IMR-90 (cell line): ENCODE results near the gene APP. TPM values are rescaled to one million over a fixed set of nuclear protein-coding genes. Genes with fewer than 3 reads are reported as not detected.

Source experiments
- ATAC-seq: fragments of 200-7000 bp; cut with Tn5 transposase; 2 replicates; pipeline ENCODE4 v1.9.1; 2020; ENCODE audit warnings: low read depth, mild to moderate bottlenecking, moderate library complexity
- BruUV-seq: library from RNA; stranded (reverse); fragments of 400-500 nt; replicated peaks from 2 replicates; lab custom pipeline; 2021; lab: Mats Ljungman, UMichigan
- CTCF ChIA-PET: fragments of 300-600 bp; formaldehyde crosslinking; extraction: SDS; loops from one replicate; lab custom pipeline; 2021; ENCODE audit warnings: antibody characterized with exemption; lab: Yijun Ruan, JAX
- POLR2A ChIA-PET: fragments of 300-600 bp; sonication (Branson Sonifier 250); formaldehyde crosslinking; loops from one replicate; lab custom pipeline; 2022; ENCODE audit warnings: antibody characterized with exemption; ENCODE audit not compliant: unreplicated experiment; lab: Charles Lee
- DNase-seq: peaks from one replicate; pipeline ENCODE4 v3.0.0; 2013
- H2AFZ ChIP-seq: replicated peaks from 2 replicates; pipeline ENCODE3; 2013; ENCODE audit warnings: low read length, mild to moderate bottlenecking; ENCODE audit not compliant: poor library complexity
- H2AK5ac ChIP-seq: 2 replicates; pipeline ENCODE4 v1.6.1; 2013; ENCODE audit warnings: low read depth, low read length, inconsistent platforms
- H2AK9ac ChIP-seq: replicated peaks from 2 replicates; pipeline ENCODE3; 2013; ENCODE audit warnings: mild to moderate bottlenecking, low read depth, low read length, moderate library complexity; ENCODE audit not compliant: poor library complexity
- H2BK120ac ChIP-seq: 2 replicates; pipeline ENCODE4 v1.6.1; 2013; ENCODE audit warnings: low read depth, low read length, inconsistent platforms
- H2BK15ac ChIP-seq: 3 replicates; pipeline ENCODE4 v1.6.1; 2013; ENCODE audit warnings: low read depth, low read length, inconsistent platforms
- H2BK20ac ChIP-seq: 2 replicates; pipeline ENCODE4 v1.6.1; 2013; ENCODE audit warnings: low read depth, mild to moderate bottlenecking, inconsistent platforms, low read length, moderate library complexity
- H2BK5ac ChIP-seq: 2 replicates; pipeline ENCODE4 v1.6.1; 2013; ENCODE audit warnings: mild to moderate bottlenecking, low read depth, low read length, inconsistent platforms; ENCODE audit not compliant: poor library complexity, severe bottlenecking
- H3K14ac ChIP-seq: replicated peaks from 2 replicates; pipeline ENCODE4 v1.6.1; 2013; ENCODE audit warnings: low read depth, low read length, inconsistent platforms
- H3K18ac ChIP-seq: 2 replicates; pipeline ENCODE4 v1.6.1; 2013; ENCODE audit warnings: low read depth, low read length, control low read depth
- H3K23ac ChIP-seq: 2 replicates; pipeline ENCODE4 v1.6.1; 2013; ENCODE audit warnings: low read depth, low read length, inconsistent platforms
- H3K27ac ChIP-seq: 2 replicates; pipeline ENCODE4 v1.5.1; 2013; ENCODE audit warnings: mild to moderate bottlenecking, control low read depth, low read length; ENCODE audit not compliant: insufficient read depth
- H3K27me3 ChIP-seq: 2 replicates; pipeline ENCODE4 v1.6.1; 2013; ENCODE audit warnings: low read length; ENCODE audit not compliant: control insufficient read depth, insufficient read depth
- H3K36me3 ChIP-seq: 2 replicates; pipeline ENCODE4 v1.6.1; 2013; ENCODE audit warnings: low read length, mixed read lengths; ENCODE audit not compliant: control insufficient read depth, insufficient read depth
- H3K4ac ChIP-seq: 2 replicates; pipeline ENCODE4 v1.6.1; 2013; ENCODE audit warnings: low read depth, low read length, inconsistent platforms
- H3K4me1 ChIP-seq: 2 replicates; pipeline ENCODE4 v1.6.1; 2013; ENCODE audit warnings: low read length, mixed read lengths; ENCODE audit not compliant: control insufficient read depth, insufficient read depth
- H3K4me2 ChIP-seq: 2 replicates; pipeline ENCODE4 v1.6.1; 2013; ENCODE audit warnings: low read depth, mild to moderate bottlenecking, control low read depth, low read length, moderate library complexity
- H3K4me3 ChIP-seq: 2 replicates; pipeline ENCODE4 v1.5.1; 2013; ENCODE audit warnings: low read depth, mild to moderate bottlenecking, control low read depth, low read length, moderate library complexity; ENCODE audit not compliant: insufficient read depth
- H3K56ac ChIP-seq: 2 replicates; pipeline ENCODE4 v1.6.1; 2013; ENCODE audit warnings: low read length, inconsistent platforms; ENCODE audit not compliant: insufficient read depth; ENCODE audit errors: extremely low read depth
- H3K79me1 ChIP-seq, 2 experiments: 2 replicates each; pipeline ENCODE4 v1.6.1; 2013; ENCODE audit warnings: low read length in 2 of 2, inconsistent platforms in 1 of 2, low read depth in 1 of 2
- H3K9ac ChIP-seq: 2 replicates; pipeline ENCODE4 v1.6.1; 2013; ENCODE audit warnings: low read depth, low read length, control low read depth
- H3K9me1 ChIP-seq: 2 replicates; pipeline ENCODE4 v1.6.1; 2013; ENCODE audit warnings: low read length, inconsistent platforms; ENCODE audit not compliant: insufficient read depth
- H3K9me3 ChIP-seq: 2 replicates; pipeline ENCODE4 v1.6.1; 2013; ENCODE audit warnings: low read length; ENCODE audit not compliant: control insufficient read depth, insufficient read depth
- H4K20me1 ChIP-seq: 2 replicates; pipeline ENCODE4 v1.6.1; 2013; ENCODE audit warnings: low read length, inconsistent platforms; ENCODE audit not compliant: insufficient read depth
- H4K5ac ChIP-seq: 2 replicates; pipeline ENCODE4 v1.6.1; 2013; ENCODE audit warnings: mild to moderate bottlenecking, low read depth, low read length, control low read depth
- H4K8ac ChIP-seq, 2 experiments: 2 replicates each; pipeline ENCODE4 v1.6.1; 2013; ENCODE audit warnings: low read depth in 2 of 2, low read length in 2 of 2, control low read depth in 1 of 2, inconsistent platforms in 1 of 2
- H4K91ac ChIP-seq: 2 replicates; pipeline ENCODE4 v1.6.1; 2013; ENCODE audit warnings: low read depth, low read length, inconsistent platforms; ENCODE audit not compliant: insufficient read depth
- CEBPB ChIP-seq: IDR thresholded peaks from 2 replicates; pipeline ENCODE4 v1.6.1; 2012; ENCODE audit warnings: low read depth, low read length, improper control_type of control experiment
- ELK1 ChIP-seq: fragments of 150-350 bp; IDR thresholded peaks from 2 replicates; pipeline ENCODE4 v1.6.1; 2016; ENCODE audit warnings: low read depth, mild to moderate bottlenecking, low read length, moderate library complexity, borderline replicate concordance
- FOS ChIP-seq: fragments of 150-350 bp; IDR thresholded peaks from 2 replicates; pipeline ENCODE4 v1.6.1; 2016; ENCODE audit warnings: low read depth, low read length
- MAFK ChIP-seq: IDR thresholded peaks from 2 replicates; pipeline ENCODE4 v1.6.1; 2012; ENCODE audit warnings: low read depth, low read length, improper control_type of control experiment
- MAZ ChIP-seq: IDR thresholded peaks from 2 replicates; pipeline ENCODE4 v1.6.1; 2012; ENCODE audit warnings: low read depth, mild to moderate bottlenecking, low read length, improper control_type of control experiment, moderate library complexity, borderline replicate concordance
- MXI1 ChIP-seq: IDR thresholded peaks from 2 replicates; pipeline ENCODE4 v1.6.1; 2012; ENCODE audit warnings: low read depth, mild to moderate bottlenecking, low read length, moderate library complexity, borderline replicate concordance
- POLR2A ChIP-seq: IDR thresholded peaks from 2 replicates; pipeline ENCODE4 v1.6.1; 2012; ENCODE audit warnings: mild to moderate bottlenecking, low read depth, low read length
- RAD21 ChIP-seq: IDR thresholded peaks from 2 replicates; pipeline ENCODE4 v1.6.1; 2012; ENCODE audit warnings: low read length, improper control_type of control experiment
- RCOR1 ChIP-seq: IDR thresholded peaks from 2 replicates; pipeline ENCODE4 v1.6.1; 2012; ENCODE audit warnings: mild to moderate bottlenecking, low read length, improper control_type of control experiment; ENCODE audit not compliant: insufficient replicate concordance
- RFX5 ChIP-seq: IDR thresholded peaks from 2 replicates; pipeline ENCODE4 v1.8.0; 2012; ENCODE audit warnings: low read depth, mild to moderate bottlenecking, low read length, moderate library complexity
- SMC3 ChIP-seq: fragments of 150-350 bp; IDR thresholded peaks from 2 replicates; pipeline ENCODE4 v1.6.1; 2016; ENCODE audit warnings: low read depth, mild to moderate bottlenecking, antibody characterized with exemption, low read length, moderate library complexity
- USF2 ChIP-seq: fragments of 150-350 bp; IDR thresholded peaks from 2 replicates; pipeline ENCODE4 v1.6.1; 2017; ENCODE audit warnings: mild to moderate bottlenecking, antibody characterized with exemption, low read length, low read depth
- WGBS, 2 experiments: methylation state at CpG; one replicate each; pipeline versions ENCODE4 v1.1.5 to v1.1.7; 2013; ENCODE audit warnings: missing lambda C conversion rate in 2 of 2; ENCODE audit not compliant: insufficient read length in 1 of 2; ENCODE audit errors: extremely low coverage in 2 of 2; 5-methylcytosine and 5-hydroxymethylcytosine counted together
- dilution Hi-C: fragments of 300-500 bp; cut with HindIII; formaldehyde crosslinking; loops from one replicate; pipeline ENCODE4 v1.14.3; 2018; ENCODE audit warnings: low sequenced_read_pairs; ENCODE audit not compliant: unreplicated experiment
- in situ Hi-C: fragments of 300-500 bp; cut with MboI; formaldehyde crosslinking; loops from 3 replicates; pipeline ENCODE4 v1.14.3; 2019; ENCODE audit warnings: low sequenced_read_pairs, inconsistent platforms, mixed read lengths
- intact Hi-C: fragments of 100-400 bp; cut with micrococcal nuclease; formaldehyde crosslinking; loops from 2 replicates; pipeline ENCODE4 v1.10.0; 2022
- polyA plus RNA-seq, 3 experiments: library from polyadenylated mRNA; depleted of rRNA; stranded (reverse); fragments of >200 nt; gene quantifications; 2 replicates each; pipeline ENCODE4 v1.2.3, GENCODE V29; 2012; ENCODE audit warnings: low replicate concordance in 1 of 3
- total RNA-seq: library from RNA; depleted of rRNA; stranded (reverse); fragments of >200 nt; gene quantifications from 2 replicates; pipeline ENCODE4 v1.2.3, GENCODE V29; 2012

Gene APP
- total and polyA plus RNA-seq, 2 of the 4 experiments (the other 2 are of a cell fraction), result 191 to 530 TPM

GRCh38 chr21:26125433-26126167 is 45.0 kb downstream of the APP start:
- BruUV-seq, result no TSS peak
- H2AK5ac ChIP-seq, result no peak overlapping the region
- peak; percentile 28 for DNase-seq
- in situ Hi-C loops (no loop called here), intact Hi-C loops (no loop called here), dilution Hi-C loops (no loop called here)
- peaks cover 19% of the 10 kb centered on the region for H3K4me1 ChIP-seq
- TF ChIP-seq MAZ (no peak), ELK1 (no peak), MAFK (no peak), RFX5 (no peak), RCOR1 (no peak), RAD21 (no peak), SMC3 (no peak), POLR2A (no peak), FOS (no peak), USF2 (no peak), CEBPB (no peak), MXI1 (no peak)
- no peak overlapping the region for H3K9ac ChIP-seq
- 0 out of 2 replicates have a peak overlapping the region, but pooled peaks have one; percentile 15 for H4K91ac ChIP-seq
- no peak overlapping the region for H2AK9ac ChIP-seq
- peak overlapping the region; percentile 50; the same call in 1 of the 3 replicates for H2BK15ac ChIP-seq
- peak overlapping the region; percentile 21; the same call in 1 of the 2 replicates for H2BK20ac ChIP-seq
- no peak overlapping the region for H3K4me3 ChIP-seq
- no peak overlapping the region for H2BK120ac ChIP-seq
- H3K14ac ChIP-seq, result peak overlapping the region; percentile 27; the same call in 1 of the 2 replicates
- POLR2A ChIA-PET, result no interaction called here
- H3K9me3 ChIP-seq, result no peaks in the 10 kb centered on the region
- H4K20me1 ChIP-seq, result peaks cover 43% of the 10 kb centered on the region
- H3K27me3 ChIP-seq, result no peaks in the 10 kb centered on the region
- H3K9me1 ChIP-seq, result peaks cover 24% of the 10 kb centered on the region
- H3K23ac ChIP-seq, result 0 out of 2 replicates have a peak overlapping the region, but pooled peaks have one; percentile 15
- peak; percentile 38 for ATAC-seq
- no peak overlapping the region for H4K5ac ChIP-seq
- H4K8ac ChIP-seq, result no peak overlapping the region; a peak in 1 of 4 replicates
- H3K18ac ChIP-seq, result no peak overlapping the region; the same call in 1 of the 2 replicates
- no peak overlapping the region for H2BK5ac ChIP-seq
- H3K56ac ChIP-seq, result no peak overlapping the region
- peaks cover 23 to 78% of the 10 kb centered on the region in 2 experiments for H3K79me1 ChIP-seq
- H3K4me2 ChIP-seq, result no peak overlapping the region; the same call in 1 of the 2 replicates
- peak overlapping the region; percentile 49 for H3K4ac ChIP-seq
- no CpG with 5 or more reads among the region's 8 CpGs for WGBS, 2 experiments
- peak overlapping the region; percentile 5; the same call in 1 of the 2 replicates for H3K27ac ChIP-seq
- CTCF ChIA-PET, result interaction anchor here (0.8 kb wide), 1 partner anchor 46 kb away, joined by 4 read pairs; no protein-coding TSS in a partner anchor
- H3K36me3 ChIP-seq, result no peaks in the 10 kb centered on the region
- H2AFZ ChIP-seq, result no peak overlapping the region
